Spleen (tissue), 7 donors: ENCODE results near the gene SYNPO.

Source experiments
- CTCF ChIP-seq, 11 experiments: fragments of 200-600 bp in 7 of 11; fragments of 450-650 bp in 4 of 11; sonication (generic) in 4 of 11; IDR thresholded peaks in 8 of 11; conservative IDR thresholded peaks in 3 of 11; 1 replicate in 7 of 11; 2 replicates in 4 of 11; pipeline versions ENCODE4 v1.4.0 to v1.8.0; 2016 to 2021; ENCODE audit warnings: antibody characterized with exemption in 11 of 11, inconsistent platforms in 4 of 11, mild to moderate bottlenecking in 1 of 11
- POLR2AphosphoS5 ChIP-seq, 3 donors: sonication (generic); formaldehyde crosslinking; IDR thresholded peaks; one replicate each; pipeline ENCODE4 v1.5.1; 2017; ENCODE audit warnings: antibody characterized with exemption in 3 of 3
- donor health status: DM: no; HTN: no; CAD: no; lungs with moderate emphysema.
- donor health status: DM: no; HTN: no; CAD: no.
- donor health status: DM: no; HTN: no; CAD: no.

GRCh38 chr5:150623152-150623877 lies 17.1 kb upstream of the SYNPO start:
- TF ChIP-seq CTCF (IDR thresholded peaks at IDR 0.05 in 8 of 11, conservative IDR thresholded peaks at IDR 0.05 in 3 of 11) (no peak), POLR2AphosphoS5 (IDR thresholded peaks at IDR 0.05) (no peak)
